Activated effector memory CD4-positive, alpha-beta T cell treated with Interleukin-2 at 50 U/mL for 16 hours (primary cell): ENCODE results near the gene PLEKHA5.
"Not testable (repeated sequence)": the region's sequence is repeated elsewhere in the genome, so short reads cannot be mapped to it uniquely, and the experiment has no call there.

Experiments
- DNase-seq: peaks from one replicate; pipeline ENCODE4 v3.0.0-alpha.2; 2020

PLEKHA5 gene

DNA sequence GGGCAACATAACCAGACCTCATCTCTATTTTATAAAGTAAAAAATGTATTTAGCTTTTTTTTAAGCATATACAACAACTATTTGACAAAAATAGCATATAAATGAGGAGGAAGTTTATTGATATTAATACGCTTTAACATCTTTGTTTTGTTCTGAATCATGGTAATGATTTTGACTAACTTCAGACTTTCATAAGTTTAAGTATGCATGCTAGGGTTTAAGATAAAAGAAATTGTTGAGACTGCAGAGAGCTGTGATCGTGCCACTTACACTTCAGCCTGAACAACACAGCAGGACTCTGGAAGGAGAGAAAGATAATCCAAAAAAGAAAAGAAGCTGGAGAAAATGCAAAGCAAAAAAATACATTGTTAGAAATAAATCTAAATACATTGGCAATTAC, 221.8 kb downstream of the PLEKHA5 start:
- no peak for DNase-seq

DNA sequence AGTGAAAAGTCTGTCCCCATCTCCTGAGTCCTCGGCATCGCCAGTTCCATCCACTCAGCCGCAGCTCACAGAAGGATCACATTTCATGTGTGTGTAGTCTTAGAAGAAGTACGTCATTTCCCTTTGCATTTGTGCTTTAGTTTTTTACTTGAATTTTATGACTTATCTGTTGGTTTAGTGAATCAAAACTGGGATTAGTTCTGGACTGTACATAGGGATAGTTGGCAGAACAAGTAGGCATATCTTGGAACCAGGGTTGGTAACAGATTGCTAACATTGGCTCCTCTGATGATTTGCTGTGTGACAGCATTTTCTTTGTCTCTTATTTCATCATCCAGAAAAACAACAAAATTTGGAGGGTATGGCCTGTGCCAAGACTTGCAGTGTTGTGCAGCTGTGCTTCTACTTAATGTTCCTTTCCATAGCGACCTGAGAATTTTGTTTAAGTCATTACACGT, 240.2 kb downstream of the PLEKHA5 start:
- no peak for DNase-seq

DNA sequence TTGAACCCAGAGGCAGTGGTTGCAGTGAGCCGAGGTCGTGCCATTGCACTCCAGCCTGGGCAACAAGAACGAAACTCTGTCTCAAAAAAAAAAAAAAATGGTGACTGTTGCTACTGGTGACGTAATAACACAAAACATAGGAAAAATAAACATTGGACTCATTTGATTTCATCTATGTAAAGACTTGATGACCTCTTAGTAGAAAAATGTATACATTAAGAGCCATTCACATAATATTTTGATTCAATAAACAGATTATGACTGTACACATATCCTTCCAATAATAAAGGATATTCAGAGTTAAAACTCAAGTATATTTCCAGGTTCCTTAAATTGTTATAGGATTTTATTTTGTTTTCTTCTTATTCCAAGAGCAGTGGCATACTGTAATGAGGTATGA, 244.1 kb downstream of the PLEKHA5 start:
- no peak for DNase-seq

DNA sequence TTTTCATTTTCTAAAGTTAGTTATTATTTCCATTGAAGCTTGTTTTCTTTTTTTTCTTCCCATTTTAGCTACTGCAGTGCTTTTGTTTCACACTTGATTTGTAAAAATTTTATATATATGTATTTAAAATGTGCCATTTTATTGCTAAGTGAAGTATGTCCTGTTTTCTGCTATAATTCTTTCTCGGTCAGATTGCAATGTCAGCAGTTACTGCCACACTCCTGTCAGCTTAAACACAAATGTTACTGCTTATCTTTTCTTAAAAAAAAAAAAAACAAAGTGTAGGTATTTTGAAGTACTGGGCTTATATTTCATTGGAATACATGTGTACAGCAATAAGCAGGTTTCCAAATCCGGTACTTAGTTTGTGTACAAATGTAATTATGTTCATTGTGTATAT, 246.4 kb downstream of the PLEKHA5 start:
- DNase-seq, result no peak

DNA sequence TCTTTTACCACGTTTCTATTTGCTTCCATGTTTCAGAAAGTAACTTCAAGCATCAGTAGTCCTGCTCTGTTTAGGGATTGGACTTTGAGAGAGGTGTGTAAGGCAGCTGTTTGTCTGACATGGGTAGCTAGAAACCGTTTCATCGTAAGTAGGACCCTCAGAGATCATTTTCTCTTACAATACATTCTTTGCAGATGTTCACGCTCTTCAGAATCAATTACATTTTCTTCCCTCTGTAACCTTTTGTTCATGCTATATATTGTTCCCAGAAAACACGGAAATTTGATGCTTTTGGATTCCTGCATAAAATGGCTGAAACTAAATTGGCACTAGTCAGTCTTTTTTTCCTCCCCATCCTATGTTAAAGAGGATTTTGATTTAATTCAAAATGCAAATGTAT, 247.2 kb downstream of the PLEKHA5 start:
- DNase-seq, result no peak

DNA sequence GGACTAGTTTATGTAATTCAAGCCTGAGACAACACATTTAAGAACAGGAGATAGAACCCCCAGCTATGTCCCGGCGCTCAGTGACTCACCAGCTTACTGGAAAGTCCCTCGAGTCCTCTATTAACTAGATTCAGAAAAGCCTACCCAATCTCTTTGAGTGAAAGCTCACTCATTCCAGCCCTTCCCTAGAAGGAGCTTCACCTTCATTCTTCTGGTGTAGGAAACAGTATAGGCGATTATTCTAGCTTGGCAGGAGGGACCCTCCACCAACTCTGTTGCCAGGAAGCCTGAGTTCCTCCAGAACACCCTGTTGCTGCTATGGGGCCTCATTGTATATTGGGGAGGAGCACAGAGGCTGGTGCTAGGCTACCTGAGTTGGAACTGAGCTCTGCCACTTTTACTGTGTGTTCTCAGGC, 252.6 kb downstream of the PLEKHA5 start:
- no peak for DNase-seq

DNA sequence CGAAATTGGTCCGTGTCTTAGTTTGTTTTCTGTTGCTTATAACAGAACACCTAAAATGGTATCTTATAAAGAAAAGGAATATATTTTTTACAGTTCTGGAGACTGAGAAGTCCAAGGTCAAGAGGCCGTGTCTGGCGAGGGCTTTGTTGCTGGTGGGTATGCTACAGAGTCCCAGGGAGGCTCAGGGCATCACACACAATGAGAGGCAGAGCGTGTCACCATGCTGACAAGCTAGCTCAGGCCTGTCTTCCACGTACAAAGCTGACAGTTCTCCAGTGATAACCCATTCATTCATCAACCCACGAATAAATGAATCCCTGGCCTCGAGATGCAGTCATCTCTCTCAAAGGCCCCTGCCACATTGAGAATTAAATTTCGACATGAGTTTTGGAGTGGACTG, 253.0 kb downstream of the PLEKHA5 start:
- DNase-seq, result no peak

DNA sequence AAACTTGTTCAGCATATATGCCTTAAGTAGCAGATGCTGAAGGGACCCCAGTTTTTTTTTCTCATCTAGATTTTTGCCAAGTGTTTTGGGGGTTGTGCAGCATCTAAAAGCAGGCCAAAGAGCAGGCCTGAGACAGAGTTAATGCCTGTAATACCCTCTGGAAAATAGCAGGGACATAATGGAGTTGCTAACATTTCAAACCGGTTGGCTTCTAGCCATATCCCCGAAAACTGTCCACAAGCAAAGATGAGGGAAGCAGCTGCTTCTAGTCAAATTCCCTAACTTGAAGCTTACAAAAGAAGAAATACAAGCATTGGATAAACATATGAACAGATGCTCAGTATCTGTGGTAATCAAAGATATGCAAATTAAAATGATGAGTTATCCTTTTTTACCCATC, 257.6 kb downstream of the PLEKHA5 start:
- DNase-seq, result no peak

DNA sequence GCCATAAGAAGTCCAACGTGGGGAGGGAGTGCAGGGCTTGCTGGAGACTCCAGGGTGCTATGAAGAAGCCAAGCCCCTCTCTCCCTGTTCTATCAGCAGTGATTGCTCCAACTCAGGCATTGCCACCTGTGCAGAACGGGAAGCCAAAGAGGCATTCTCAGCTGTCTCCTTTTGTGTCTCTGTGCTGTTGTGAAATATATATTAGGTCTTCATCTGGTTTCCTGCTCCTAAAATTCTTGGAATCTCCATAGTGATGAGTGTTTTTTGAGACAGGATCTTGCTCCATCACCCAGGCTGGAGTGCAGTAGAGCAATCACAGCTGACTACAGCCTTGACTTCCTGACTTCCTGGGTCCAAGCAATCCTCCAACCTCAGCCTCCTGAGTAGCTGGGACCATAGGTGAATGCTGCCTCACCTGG, 258.6 kb downstream of the PLEKHA5 start:
- DNase-seq, result no peak

DNA sequence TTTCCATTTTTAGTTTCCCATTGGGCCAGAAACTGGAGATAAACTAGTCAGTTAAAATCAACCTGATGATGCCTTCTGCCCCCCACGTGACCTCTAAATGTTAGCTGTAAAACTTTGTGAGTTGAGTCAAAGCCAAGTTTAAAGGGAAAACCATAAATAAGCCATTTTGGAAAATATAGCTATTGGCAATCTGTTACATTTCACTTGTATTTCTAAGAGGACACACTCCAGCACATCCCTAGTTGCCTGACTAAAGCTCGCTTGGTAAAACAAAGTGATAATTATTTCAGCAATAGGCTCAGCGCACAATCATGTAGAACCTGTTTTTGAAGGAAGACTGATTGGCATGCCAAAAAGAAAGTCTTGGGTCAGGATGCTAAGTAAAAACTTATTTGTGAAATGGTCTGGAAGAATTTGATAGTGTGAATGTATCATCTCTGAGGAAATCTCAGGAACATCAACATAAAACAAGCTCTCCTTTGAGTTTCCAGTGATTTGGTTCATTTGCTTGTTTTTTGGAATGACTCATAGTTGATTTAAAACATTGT, 260.6 kb downstream of the PLEKHA5 start:
- DNase-seq, result no peak

DNA sequence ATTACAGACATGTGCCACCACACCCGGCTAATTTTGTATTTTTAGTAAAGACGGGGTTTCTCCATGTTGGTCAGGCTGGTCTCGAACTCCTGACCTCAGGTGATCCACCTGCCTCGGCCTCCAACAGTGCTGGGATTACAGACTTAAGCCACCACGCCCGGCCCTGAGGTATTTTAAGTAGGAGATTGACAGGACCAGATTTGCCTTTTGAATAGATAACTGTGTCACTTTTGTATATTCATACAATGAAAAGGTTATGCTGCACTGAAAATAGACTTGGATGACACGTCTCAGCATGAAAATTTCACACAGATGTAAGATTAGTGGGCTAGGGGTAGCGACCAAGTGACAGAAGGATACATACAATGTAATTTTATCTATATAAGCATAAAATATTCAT, 263.1 kb downstream of the PLEKHA5 start:
- DNase-seq, result not testable (repeated sequence)

DNA sequence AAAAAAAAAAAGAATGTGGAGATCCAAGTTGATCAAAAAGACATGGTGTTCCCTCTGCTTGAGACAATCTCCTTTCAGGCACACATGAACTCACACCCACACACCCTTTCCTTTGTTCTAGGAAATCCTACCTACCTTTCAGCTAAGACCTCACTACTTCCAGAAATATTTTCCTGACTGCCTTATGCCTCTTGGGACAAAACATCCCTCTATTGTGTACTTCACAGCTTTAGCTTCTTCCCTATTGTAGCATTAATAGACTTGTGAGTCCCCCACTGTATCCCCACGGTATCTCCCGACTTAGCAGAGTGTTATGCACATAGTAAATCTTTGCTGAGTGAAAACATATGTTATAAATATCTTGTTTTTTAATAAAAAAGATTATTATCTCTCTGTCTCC, 264.9 kb downstream of the PLEKHA5 start:
- DNase-seq, result no peak

DNA sequence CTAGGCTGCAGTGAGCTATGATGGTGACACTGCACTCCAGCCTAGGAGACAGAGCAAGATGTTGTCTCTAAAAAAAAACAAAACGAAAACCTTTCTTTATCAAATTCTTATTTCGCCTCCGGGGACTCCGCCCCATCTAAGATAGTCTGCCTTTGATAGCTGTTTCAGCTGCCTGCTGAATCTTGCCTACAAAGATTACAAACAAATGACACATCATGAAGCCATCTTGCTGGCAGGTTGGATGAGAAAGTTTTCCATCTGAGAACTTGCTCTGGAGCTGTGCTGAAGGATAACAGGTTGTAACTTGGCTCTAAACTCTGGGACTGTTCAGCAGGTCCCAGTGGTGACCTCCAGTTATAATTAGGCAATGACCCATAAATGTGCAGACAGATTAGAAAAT, 268.0 kb downstream of the PLEKHA5 start:
- DNase-seq, result no peak

DNA sequence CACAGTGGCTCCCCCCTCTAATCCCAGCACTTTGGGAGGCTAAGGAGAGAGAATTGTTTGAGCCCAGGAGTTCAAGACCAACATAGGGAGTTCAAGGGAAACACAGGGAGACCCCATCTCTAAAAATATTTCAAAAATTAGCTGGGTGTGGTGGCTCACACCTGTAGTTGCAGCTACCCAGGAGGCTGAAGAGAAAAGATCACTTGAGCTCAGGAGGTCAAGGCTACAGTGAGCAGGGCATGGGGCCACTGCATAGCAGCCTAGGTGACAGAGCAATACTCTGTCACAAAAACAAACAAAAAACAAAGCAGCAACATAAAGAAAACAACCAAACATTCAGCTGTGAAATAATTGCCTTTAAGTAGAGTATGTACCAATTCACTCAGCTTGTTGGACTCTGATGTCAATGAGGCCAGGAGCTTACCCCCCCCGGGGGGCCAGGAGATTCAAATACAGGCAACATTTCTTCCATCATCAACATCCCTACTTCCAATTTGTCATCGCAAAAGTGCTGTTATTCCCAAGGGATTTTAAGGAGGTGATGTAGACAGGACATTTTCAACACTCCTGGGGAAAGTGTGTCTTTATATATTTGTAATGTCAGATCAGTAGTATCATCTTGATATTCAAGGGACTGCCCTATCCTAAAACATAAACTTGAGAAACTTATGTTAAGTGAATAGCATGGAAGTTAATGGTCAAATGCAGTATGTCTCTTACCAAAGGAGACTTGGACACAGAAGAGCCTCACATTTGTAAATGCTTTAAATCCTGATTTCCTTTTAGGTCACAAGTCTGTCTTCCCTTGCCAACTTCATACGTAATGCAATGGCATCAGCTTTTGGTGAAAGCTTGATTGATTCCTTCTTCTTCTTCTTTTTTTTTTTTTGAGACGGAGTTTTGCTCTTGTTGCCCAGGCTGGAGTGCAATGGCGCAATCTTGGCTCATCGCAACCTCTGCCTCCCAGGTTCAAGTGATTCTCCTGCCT, 269.1 kb downstream of the PLEKHA5 start:
- DNase-seq, result no peak

DNA sequence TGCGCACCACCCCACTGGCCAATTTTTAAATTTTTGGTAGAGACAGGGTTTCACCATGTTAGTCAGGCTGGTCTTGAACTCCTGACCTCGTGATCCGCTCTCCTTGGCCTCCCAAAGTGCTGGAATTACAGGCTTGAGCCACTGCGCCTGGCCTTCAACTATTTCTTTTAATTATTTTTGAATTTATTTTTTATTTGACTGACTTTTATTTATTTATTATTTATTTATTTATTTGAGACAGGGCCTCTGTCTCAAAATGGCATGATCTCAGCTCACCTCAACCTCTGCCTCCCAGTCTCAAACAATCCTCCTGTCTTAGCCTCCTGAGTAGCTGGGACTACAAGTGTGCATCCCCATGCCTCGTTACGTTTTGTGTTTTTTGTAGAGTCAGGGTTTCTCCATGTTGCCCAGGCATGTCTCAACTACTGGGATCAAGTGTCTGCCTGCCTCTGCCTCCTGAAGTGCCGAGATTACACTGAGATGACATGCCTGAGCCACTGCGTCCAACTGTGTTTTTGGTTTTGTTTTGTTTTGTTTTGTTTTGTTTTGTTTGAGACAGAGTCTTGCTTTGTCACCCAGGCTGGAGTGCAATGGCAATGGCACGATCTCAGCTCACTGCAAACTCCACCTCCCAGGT, 271.2 kb downstream of the PLEKHA5 start:
- not testable (repeated sequence) for DNase-seq

DNA sequence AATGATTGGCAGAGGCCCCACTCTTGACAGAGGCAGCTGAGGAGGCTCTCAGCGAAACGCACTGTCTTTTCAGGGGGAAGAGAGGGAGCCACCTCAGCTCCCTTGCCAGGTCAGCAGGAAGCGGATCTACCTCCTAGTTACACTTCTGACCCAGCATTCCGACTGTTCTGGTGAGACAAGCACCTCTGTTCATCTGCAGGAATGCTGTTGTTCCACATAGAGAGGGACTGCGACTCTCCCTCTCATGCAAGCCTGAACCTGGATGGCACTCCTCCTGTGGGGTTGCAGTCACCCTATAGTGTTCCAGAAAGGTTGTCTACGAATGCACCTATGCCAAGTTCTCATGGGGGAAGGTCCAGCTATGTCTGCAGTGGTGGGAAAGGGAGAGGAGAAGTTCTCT, 272.7 kb downstream of the PLEKHA5 start:
- DNase-seq, result no peak

DNA sequence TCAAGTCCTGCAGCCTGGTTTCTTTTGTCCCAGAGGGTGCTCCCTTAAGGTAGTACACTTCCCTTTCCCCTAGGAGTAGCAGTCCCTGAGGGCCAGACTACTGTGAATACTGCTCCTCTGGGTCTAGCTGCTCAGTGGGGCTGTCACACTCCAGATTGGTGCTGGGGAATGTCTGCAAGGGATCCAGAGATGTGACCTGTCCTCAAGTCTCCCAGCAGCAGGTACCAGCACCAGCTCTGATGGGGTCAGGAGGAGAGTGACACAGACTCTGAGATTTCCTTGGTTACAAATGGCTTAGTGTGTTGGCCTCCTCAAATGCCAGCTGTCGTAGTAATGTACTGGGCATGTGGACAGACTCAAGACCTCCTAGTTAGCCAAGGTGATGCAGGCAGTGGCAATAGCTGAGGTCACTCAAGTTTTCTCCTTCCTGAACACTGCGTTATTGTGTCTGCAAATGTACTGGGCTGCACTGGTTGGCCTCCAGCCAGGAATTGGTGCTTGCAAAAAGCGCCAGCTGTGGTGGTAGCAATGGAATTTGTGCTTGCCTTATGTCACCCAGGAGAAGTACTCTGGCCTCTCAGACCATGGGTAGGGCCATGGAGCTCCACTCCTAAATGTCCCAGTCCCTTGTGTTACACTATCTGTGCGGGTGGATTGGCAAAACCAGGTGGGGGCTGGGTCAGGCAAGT, 273.4 kb downstream of the PLEKHA5 start:
- no peak for DNase-seq

DNA sequence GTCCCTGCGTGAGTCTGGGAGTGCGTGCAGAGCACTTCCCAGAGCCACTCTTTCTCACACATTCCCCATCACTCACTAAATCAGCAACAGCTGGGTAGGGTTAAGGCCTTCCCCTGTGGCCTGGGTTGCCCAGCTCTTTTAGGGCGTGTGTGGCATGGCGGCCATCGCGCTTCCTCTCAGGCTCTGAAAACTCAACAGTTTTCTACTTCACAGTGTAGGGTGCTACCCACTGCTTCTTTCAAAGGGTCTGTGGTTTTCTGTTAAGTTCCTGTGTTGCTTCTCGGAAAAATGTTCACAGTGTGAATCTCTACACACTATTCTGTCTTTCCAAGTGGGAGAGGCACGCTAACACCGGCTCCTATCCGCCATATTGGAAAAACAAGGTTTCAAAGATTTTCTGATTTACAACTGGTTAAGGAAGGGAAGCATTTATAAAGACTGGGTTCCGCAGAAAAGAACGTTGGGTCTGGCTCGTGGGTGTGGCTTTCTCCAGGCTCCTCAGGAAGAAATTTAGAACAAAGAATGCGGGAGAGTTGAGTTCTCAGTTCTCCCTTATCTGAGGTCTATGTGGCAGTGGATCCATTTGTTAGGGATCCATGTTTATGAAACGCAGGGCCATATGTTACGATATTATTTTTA, 274.8 kb downstream of the PLEKHA5 start:
- no peak for DNase-seq

DNA sequence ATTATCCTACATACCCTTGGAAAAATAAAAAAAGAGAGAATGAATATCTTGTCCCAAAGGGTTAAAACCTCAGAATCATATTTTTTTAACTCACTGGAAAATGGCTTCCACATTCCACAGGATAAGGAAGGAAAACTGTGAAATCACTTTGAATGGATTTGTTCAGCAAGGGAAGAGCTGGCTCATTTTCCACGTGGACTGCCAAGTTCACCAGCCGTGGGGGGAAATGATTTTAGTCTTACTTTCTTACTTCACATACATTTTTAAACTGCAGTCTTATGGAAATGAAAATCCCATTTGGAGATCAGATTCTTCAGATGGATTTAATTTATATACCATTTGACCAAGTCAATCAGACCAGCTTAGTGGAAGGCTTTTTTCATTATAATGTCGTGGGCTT, 279.8 kb downstream of the PLEKHA5 start:
- no peak for DNase-seq

DNA sequence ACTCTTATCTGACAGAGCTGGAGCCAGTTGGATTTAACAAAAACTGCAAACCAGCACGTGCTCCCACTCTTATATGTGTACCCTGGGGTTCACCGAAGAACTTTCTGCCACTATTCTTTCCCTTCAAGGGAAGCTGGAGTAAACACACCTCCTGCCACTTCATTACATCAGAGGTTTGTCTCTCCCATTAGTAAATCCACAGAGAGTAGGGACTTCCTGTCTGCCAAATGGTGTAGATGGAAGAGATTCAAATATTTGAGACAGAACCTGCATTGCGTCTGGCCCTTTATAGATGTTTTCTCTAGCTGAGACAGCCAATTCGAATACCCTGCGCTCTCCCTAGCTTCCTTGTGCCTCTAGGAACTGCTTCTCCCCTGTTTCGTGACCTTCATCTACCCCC, 280.7 kb downstream of the PLEKHA5 start:
- DNase-seq, result no peak

DNA sequence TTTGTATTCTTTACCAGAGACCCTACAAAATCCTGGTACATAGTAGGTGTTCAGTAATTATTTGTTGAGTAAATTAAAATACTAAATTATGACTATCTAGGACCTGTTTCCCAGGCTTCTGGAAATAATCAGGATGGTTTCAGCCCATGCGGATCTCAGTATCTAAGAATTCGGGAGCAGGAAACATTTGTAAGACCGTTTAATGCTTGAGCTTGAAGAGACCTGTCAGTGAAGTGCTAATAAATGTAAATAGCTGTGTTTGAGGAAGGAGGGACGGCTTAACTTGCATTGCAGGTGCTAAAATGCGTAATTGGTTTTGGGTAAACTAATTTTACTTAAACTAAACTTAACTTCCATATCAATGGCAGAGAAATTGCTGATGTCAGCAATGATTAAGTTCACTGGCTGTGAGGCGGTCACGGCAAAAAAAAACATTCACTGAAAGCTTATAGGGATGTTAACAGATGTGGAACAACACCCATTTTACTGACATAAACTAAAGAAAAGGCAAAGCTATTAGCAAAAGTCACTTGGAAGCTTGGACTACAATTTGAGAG, 281.2 kb downstream of the PLEKHA5 start:
- DNase-seq, result no peak
